NT2/D1 (cell line): Measurements from ENCODE around the gene CRACR2B.

Experiments used
- SUZ12 ChIP-seq: IDR thresholded peaks from 2 replicates; pipeline ENCODE4 v1.6.1; 2011; ENCODE audit not compliant: insufficient read length, insufficient read depth; ENCODE audit errors: extremely low read depth
- YY1 ChIP-seq: IDR thresholded peaks from 2 replicates; pipeline ENCODE4 v1.6.1; 2011; ENCODE audit not compliant: insufficient read length, insufficient read depth
- ZNF274 ChIP-seq: IDR thresholded peaks from 2 replicates; pipeline ENCODE4 v1.6.1; 2011; ENCODE audit warnings: mild to moderate bottlenecking, low read depth, low read length

DNA sequence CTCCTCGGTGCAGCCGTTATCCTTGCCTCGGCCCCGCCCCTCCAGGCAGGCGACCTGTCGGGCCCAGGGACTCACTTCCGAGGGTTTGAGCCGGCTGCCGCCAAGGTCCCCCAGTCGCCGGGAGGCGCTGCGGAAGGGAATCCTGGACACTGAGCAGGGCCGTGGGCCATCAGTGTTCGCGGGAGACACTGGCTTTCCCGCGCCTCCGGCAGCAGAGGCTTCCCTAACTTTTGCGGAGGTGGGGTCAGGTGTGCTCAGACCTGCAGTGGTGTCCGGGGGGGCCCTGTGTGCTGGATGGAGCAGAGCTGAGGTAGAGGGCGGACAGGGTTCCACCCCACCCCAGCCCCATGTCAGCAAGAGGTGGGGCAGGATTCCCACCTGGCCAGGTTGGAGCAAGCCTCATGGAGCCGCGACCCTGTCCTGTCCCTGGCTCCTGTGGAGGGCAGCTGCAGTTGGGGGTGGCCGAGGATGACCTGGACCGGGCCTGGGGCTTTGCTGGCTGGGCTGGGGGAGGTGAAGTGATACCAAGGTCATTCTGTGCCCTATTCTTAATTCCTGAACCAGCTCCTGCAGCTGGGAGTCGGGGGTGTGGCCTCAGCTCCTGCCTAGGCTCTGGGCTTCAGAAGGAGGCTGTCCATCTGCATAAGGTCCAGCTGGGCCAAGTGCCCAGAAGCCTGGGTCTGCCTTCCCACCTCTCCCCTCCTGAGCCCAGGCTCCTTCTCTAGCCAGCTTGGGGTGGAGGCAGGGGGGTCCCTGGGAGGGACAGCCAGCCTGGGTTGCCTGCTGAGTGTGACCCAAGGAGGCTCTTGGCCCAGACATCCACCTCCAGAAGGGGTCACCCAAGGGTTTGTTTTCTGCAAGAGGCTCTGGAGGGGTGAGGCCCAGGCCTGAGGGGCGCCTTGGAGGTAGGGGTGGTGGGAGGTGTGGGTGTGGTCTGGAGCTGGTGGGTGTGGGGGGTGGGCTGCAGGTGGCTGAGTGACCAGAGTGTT, 23.4 kb downstream of the CRACR2B start:
- TF ChIP-seq SUZ12 (no peak), ZNF274 (no peak), YY1 (no peak)
